Stimulated activated CD4-positive, alpha-beta T cell treated with anti-CD3 and anti-CD28 coated beads, Interleukin-4, amount 100 ng/mL, for 24 hours (primary cell): Measurements from ENCODE around the gene PEX16.

Experiments
- DNase-seq: peaks from one replicate; pipeline ENCODE4 v3.0.0-alpha.2; 2020

Gene PEX16

DNA sequence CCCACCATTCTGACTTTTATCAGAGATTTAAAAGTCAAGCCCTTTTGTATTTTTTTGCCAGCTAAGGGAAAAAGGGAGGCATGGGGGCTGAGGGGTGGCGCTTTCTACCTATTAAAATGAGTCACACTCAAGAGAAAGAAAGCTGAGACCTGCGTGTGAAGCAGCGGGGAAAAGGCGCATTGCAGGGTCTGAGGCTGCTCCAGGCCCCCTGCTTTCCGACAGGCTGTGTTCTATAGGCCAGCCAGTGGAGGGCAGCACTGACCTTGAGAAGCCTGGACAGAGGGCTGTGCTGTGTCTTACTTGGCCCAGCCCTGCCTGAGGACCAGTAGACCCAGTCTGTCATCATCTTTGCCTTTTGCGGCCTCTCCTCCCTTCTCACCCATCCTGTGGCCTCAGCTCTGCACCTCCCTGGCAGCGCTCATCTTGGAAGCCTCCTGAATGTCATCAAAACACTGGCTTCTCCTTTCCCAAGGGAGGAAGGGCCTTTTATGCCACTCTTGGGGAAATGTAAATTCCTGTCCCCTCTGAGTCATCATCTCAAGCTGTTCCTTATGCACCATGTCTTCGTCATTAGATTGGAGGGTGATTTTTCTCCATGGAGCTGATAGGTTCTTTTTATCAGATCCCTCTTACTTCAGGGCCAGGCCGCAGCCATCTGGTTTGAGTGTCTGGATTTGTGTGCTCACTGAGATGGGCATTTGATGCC is 44.9 kb downstream of the PEX16 start:
- peak; percentile 8 for DNase-seq

DNA sequence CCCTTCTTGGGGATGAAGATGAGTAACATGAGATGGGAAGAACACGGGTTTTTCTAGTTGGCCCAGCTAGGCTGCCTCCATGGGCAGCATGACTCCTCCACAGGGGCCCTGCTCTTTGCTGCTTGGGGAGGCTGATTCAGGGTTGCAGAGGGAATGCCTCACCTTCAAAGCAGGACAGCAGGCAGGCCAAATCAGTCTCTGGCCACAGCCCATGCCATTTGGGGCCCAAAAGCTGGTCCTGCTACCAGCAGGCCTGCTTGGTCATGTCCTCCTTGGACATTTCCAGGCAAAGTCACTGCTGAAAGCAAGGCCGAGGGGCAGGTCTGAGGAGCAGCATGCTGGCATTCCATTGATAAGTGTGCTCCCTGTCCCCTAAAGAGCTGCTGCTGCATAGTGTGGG is 46.0 kb downstream of the PEX16 start:
- no peak for DNase-seq

DNA sequence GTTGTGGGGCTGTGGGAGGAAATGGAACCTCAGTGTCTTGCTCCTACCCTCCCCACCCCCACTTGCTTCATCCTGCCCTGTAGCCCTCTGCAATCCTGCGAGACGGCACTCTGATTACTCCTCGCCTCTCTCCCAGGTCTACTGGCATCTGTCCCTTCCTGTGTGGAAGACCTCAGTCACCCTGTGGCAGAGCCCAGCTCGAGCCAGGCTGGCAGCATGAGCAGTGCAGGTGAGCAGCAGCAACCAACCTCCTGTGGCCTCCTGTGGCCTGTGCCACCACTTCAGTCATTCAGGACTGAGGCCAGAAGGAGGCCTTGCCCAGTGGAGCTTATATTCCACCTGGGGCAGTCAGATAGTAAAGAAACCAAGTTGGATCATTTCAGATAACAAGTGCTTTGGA is 47.0 kb downstream of the PEX16 start:
- DNase-seq, result no peak

DNA sequence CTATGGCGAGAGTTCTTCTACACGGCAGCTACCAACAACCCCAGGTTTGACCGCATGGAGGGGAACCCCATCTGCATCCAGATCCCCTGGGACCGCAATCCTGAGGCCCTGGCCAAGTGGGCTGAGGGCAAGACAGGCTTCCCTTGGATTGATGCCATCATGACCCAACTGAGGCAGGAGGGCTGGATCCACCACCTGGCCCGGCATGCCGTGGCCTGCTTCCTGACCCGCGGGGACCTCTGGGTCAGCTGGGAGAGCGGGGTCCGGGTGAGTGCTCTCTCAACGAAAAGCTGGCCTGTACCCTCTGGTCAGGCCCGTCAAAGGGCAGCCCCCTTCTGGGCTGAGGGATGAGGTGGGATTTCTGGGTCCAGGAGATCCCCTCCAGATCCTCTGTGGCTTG is 48.1 kb downstream of the PEX16 start:
- DNase-seq, result no peak

DNA sequence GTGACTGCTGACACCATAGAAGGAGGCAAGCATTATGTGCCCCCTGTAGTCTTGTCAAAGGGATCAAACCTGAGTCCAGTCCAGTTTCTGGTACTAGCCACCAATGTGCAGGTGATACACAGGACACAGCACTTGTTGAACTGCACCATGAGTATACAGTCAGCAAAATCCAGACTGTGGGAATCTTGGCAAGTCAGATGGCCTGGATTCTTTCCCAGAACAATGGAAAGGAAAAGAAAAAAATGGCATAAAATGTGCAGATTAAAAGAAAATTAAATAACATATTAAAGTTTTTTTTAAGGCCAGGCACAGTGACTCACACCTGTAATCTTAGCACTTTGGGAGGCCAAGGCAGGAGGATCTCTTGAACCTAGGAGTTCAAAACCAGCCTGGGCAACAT is 53.6 kb downstream of the PEX16 start:
- DNase-seq, result no peak

DNA sequence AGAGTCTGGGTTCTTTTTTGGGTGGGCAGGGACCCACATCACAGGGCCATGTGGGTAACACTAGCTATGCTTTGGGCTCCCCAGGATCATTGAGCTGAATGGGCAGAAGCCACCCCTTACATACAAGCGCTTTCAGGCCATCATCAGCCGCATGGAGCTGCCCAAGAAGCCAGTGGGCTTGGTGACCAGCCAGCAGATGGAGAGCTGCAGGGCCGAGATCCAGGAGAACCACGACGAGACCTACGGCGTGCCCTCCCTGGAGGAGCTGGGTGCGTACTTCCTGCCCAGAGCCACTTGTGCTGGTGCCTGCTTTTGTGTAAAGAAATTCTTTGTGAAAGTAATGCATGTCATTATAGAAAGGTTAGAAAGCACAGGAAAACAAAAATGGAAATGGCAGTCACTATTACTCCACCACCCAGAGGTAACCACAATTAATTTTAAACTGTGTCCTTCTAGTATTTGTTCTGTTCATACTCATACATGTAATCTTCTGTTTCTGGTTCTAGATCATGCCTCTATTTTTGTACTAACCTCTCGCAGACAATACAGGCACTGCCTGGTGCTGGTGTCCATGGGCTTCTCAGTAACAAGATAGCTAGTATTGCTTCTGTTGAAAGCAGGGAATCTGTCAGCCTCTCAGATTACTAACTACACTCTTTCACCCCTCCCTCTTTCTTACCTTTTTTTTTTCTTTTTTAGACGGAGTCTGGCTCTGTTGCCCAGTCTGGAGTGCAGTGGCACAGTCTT is 56.7 kb downstream of the PEX16 start:
- no peak for DNase-seq

DNA sequence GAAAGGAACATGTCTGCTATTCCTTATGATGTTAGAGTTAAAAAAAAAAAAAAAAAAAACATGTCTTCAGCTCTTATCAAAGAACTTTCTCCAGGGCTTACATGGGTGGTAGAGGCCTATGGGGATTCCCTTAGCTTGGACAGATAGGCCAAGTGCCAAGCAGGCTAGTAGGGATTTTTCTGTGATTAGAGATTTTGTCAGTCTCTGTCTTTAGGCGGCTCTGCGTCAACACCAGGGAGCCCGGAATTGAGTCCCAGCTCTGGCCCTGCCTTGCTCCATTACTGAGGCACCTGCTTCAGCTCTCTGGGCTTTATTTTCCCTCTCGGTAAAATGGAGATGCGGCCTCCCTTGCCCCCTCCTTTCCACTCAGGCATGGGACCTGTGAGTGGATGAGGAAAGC is 57.3 kb downstream of the PEX16 start:
- no peak for DNase-seq
